Uterus (tissue), 2 donors: ENCODE data around the gene TTLL8.

Experiments
- POLR2A ChIP-seq, 2 donors: fragments of 450-650 bp; IDR thresholded peaks; one replicate each; pipeline ENCODE4 v1.6.1; 2016; ENCODE audit warnings: antibody characterized with exemption in 2 of 2, mild to moderate bottlenecking in 1 of 2, moderate library complexity in 1 of 2
- TF ChIP-seq, protein P1 (sequence below), 4 experiments: fragments of 200-600 bp in 2 of 4; fragments of 450-650 bp in 2 of 4; sonication (generic) in 2 of 4; IDR thresholded peaks; one replicate each; pipeline ENCODE4 v1.5.1; 2016 to 2019; ENCODE audit warnings: antibody characterized with exemption in 4 of 4, mild to moderate bottlenecking in 2 of 4, moderate library complexity in 1 of 4

DNA sequence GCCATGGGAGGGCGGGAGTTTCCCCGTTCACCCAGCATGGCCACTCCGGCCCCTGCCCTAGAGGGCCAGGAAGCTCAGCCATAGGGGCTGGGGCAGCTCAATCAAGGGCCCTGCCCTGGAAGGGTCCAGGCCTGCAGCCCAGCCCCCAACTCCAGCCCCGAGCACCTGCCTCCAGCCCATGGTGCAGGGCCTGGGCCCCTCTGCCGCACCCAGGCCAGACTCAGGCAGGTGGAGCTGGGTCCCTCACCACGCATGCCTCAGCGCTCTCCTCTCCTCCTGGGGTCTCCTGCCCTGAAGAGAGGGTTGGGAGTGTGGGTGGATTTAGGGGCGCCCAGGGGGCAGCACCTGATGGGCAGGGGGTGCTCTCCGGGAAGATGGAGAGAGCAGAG is 14.1 kb upstream of the TTLL8 start:
- TF ChIP-seq, protein P1, sequence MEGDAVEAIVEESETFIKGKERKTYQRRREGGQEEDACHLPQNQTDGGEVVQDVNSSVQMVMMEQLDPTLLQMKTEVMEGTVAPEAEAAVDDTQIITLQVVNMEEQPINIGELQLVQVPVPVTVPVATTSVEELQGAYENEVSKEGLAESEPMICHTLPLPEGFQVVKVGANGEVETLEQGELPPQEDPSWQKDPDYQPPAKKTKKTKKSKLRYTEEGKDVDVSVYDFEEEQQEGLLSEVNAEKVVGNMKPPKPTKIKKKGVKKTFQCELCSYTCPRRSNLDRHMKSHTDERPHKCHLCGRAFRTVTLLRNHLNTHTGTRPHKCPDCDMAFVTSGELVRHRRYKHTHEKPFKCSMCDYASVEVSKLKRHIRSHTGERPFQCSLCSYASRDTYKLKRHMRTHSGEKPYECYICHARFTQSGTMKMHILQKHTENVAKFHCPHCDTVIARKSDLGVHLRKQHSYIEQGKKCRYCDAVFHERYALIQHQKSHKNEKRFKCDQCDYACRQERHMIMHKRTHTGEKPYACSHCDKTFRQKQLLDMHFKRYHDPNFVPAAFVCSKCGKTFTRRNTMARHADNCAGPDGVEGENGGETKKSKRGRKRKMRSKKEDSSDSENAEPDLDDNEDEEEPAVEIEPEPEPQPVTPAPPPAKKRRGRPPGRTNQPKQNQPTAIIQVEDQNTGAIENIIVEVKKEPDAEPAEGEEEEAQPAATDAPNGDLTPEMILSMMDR (IDR thresholded peaks at IDR 0.05), result no peak
- no peak for TF ChIP-seq POLR2A (IDR thresholded peaks at IDR 0.05)
